Gastroesophageal sphincter (tissue), 4 donors: Measurements from ENCODE around the gene RTCA. TPM values are rescaled to one million over a fixed set of nuclear protein-coding genes. Genes with fewer than 3 reads are reported as not detected.
A peak's percentile ranks its signal among the peaks of the same experiment; 100 is the strongest.
"Not testable (repeated sequence)": the region's sequence is repeated elsewhere in the genome, so short reads cannot be mapped to it uniquely, and the experiment has no call there.

Experiments used
- ATAC-seq: fragments of 150-250 bp; one replicate; pipeline ENCODE4 v1.9.1; 2016; ENCODE audit warnings: mild to moderate bottlenecking, moderate library complexity
- H3K27ac ChIP-seq, 4 donors: fragments of 200-600 bp; sonication (generic) in 3 of 4; 1 replicate in 3 of 4; 2 replicates in 1 of 4; pipeline ENCODE4 v1.5.1; 2016 to 2019
- H3K27me3 ChIP-seq: fragments of 200-600 bp; sonication (generic); one replicate; pipeline ENCODE4 v1.5.1; 2019
- H3K36me3 ChIP-seq, 2 donors: fragments of 200-600 bp; sonication (generic); one replicate each; pipeline ENCODE4 v1.5.1; 2019; ENCODE audit warnings: control low read depth in 1 of 2
- H3K4me1 ChIP-seq, 3 donors: fragments of 200-600 bp; sonication (generic); 1 replicate in 2 of 3; 2 replicates in 1 of 3; pipeline ENCODE4 v1.5.1; 2016 to 2019; ENCODE audit warnings: control low read depth in 2 of 3
- H3K4me3 ChIP-seq, 2 donors: fragments of 200-600 bp; sonication (generic); one replicate each; pipeline ENCODE4 v1.5.1; 2019; ENCODE audit warnings: mild to moderate bottlenecking in 1 of 2, moderate library complexity in 1 of 2
- H3K9me3 ChIP-seq, 3 donors: fragments of 200-600 bp; sonication (generic); one replicate each; pipeline ENCODE4 v1.5.1; 2017 to 2019; ENCODE audit warnings: control low read depth in 2 of 3
- CTCF ChIP-seq, 4 experiments: fragments of 200-600 bp in 2 of 4; fragments of 450-650 bp in 2 of 4; sonication (generic) in 1 of 4; IDR thresholded peaks; one replicate each; pipeline ENCODE4 v1.5.1; 2017 to 2019; ENCODE audit warnings: antibody characterized with exemption in 4 of 4, mild to moderate bottlenecking in 2 of 4, moderate library complexity in 2 of 4
- EP300 ChIP-seq: sonication (generic); formaldehyde crosslinking; IDR thresholded peaks from one replicate; pipeline ENCODE4 v1.6.1; 2017; ENCODE audit warnings: antibody characterized with exemption, mild to moderate bottlenecking
- POLR2A ChIP-seq, 2 donors: fragments of 450-650 bp; IDR thresholded peaks; one replicate each; pipeline ENCODE4 v1.6.1; 2017; ENCODE audit warnings: antibody characterized with exemption in 2 of 2, mild to moderate bottlenecking in 2 of 2, moderate library complexity in 1 of 2
- POLR2AphosphoS5 ChIP-seq: sonication (generic); formaldehyde crosslinking; IDR thresholded peaks from one replicate; pipeline ENCODE4 v1.6.1; 2017; ENCODE audit warnings: antibody characterized with exemption
- WGBS, 2 donors: methylation state at CpG; one replicate each; pipeline ENCODE4 v1.1.5; 2018; ENCODE audit warnings: low coverage in 1 of 2; 5-methylcytosine and 5-hydroxymethylcytosine counted together
- total RNA-seq, 4 donors: library from RNA; depleted of rRNA; stranded (reverse); fragments of >200 nt; gene quantifications; one replicate each; pipeline ENCODE4 v1.1.0, GENCODE V29; 2016

The RTCA gene
- total RNA-seq, 4 donors from 2014 or later, result 13.2 to 27.1 (median 17.7) TPM

GRCh38 chr1:100253552-100253951, 12.5 kb upstream of the RTCA start:
- H3K4me1 ChIP-seq, result peaks cover 3 to 16% (median 7%) of the 10 kb centered on the region in 3 donors
- no peaks in the 10 kb centered on the region for H3K36me3 ChIP-seq
- WGBS, 2 donors, result 52 to 54% methylated on average over 7 to 10 of the region's 10 CpGs
- H3K27ac ChIP-seq, result no peak overlapping the region
- no peak for ATAC-seq
- H3K4me3 ChIP-seq, result no peak overlapping the region
- no peaks in the 10 kb centered on the region for H3K9me3 ChIP-seq
- TF ChIP-seq POLR2AphosphoS5 (no peak), EP300 (no peak), POLR2A (IDR thresholded peaks at IDR 0.05) (no peak), CTCF (IDR thresholded peaks at IDR 0.05) (no peak)
- peaks cover 10% of the 10 kb centered on the region for H3K27me3 ChIP-seq

- ATAC-seq, H3K4me3 ChIP-seq, H3K4me1 ChIP-seq, H3K9me3 ChIP-seq, H3K36me3 ChIP-seq, H3K27ac ChIP-seq: not testable (repeated sequence)
- WGBS, 2 donors, result 87 to 94% methylated on average over 2 to 5 of the region's 5 CpGs
- H3K27me3 ChIP-seq, result peaks cover 10% of the 10 kb centered on the region
These were observed 9.7 kb upstream of the RTCA start for GRCh38 chr1:100256273-100256672.

GRCh38 chr1:100258427-100258826, 7.6 kb upstream of the RTCA start:
- not testable (repeated sequence) for H3K4me3 ChIP-seq, H3K36me3 ChIP-seq, H3K4me1 ChIP-seq, H3K9me3 ChIP-seq, ATAC-seq, H3K27ac ChIP-seq
- H3K27me3 ChIP-seq, result peaks cover 10% of the 10 kb centered on the region
- WGBS, 2 donors, result 73% methylated on average over 5 of the region's 6 CpGs; no CpG with 5 or more reads in 1 of the 2 donors

- H3K4me1 ChIP-seq, result peaks cover 0 to 11% (median 0%) of the 10 kb centered on the region in 3 donors
- TF ChIP-seq POLR2AphosphoS5 (no peak), CTCF (IDR thresholded peaks at IDR 0.05) (no peak), POLR2A (IDR thresholded peaks at IDR 0.05) (no peak), EP300 (no peak)
- no peak overlapping the region for H3K4me3 ChIP-seq
- H3K27me3 ChIP-seq, result no peaks in the 10 kb centered on the region
- no peaks in the 10 kb centered on the region for H3K36me3 ChIP-seq
- no peak overlapping the region for H3K27ac ChIP-seq
- ATAC-seq, result no peak
- H3K9me3 ChIP-seq, result no peaks in the 10 kb centered on the region
These were observed 4.3 kb upstream of the RTCA start for GRCh38 chr1:100261686-100262085.

GRCh38 chr1:100264081-100264480, 1.9 kb upstream of the RTCA start:
- H3K4me1 ChIP-seq, result peaks cover 0 to 35% (median 10%) of the 10 kb centered on the region in 3 donors
- not testable (repeated sequence) for H3K27ac ChIP-seq, ATAC-seq, H3K9me3 ChIP-seq, H3K4me3 ChIP-seq, H3K27me3 ChIP-seq
- WGBS, 2 donors, result 98% methylated on average over 5 of the region's 5 CpGs
- H3K36me3 ChIP-seq, result peaks cover 0 to 18% of the 10 kb centered on the region in 2 donors

- peak overlapping the region; percentile 59 to 92 for H3K4me3 ChIP-seq
- WGBS, 2 donors, result 1 to 3% methylated on average over 8 to 12 of the region's 12 CpGs
- no peaks in the 10 kb centered on the region for H3K9me3 ChIP-seq
- H3K27me3 ChIP-seq, result no peaks in the 10 kb centered on the region
- peaks cover 0 to 49% (median 10%) of the 10 kb centered on the region in 3 donors for H3K4me1 ChIP-seq
- peak overlapping the region; percentile 36 to 90 (median 82) for H3K27ac ChIP-seq
- peaks cover 0 to 32% of the 10 kb centered on the region in 2 donors for H3K36me3 ChIP-seq
- peak; percentile 40 for ATAC-seq
- no peak for TF ChIP-seq CTCF (IDR thresholded peaks at IDR 0.05)
- no peak for TF ChIP-seq EP300
- TF ChIP-seq POLR2A (IDR thresholded peaks at IDR 0.05), result no peak
- TF ChIP-seq POLR2AphosphoS5, result no peak
These were observed 470 bp upstream of the RTCA start for GRCh38 chr1:100265562-100265930.
